ENCODE results near the gene PRPF38A.
A peak's percentile ranks its signal among the peaks of the same experiment; 100 is the strongest.
"Not testable (repeated sequence)": the region's sequence is repeated elsewhere in the genome, so short reads cannot be mapped to it uniquely, and the experiment has no call there.

Gene PRPF38A, protein sequence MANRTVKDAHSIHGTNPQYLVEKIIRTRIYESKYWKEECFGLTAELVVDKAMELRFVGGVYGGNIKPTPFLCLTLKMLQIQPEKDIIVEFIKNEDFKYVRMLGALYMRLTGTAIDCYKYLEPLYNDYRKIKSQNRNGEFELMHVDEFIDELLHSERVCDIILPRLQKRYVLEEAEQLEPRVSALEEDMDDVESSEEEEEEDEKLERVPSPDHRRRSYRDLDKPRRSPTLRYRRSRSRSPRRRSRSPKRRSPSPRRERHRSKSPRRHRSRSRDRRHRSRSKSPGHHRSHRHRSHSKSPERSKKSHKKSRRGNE

DNA sequence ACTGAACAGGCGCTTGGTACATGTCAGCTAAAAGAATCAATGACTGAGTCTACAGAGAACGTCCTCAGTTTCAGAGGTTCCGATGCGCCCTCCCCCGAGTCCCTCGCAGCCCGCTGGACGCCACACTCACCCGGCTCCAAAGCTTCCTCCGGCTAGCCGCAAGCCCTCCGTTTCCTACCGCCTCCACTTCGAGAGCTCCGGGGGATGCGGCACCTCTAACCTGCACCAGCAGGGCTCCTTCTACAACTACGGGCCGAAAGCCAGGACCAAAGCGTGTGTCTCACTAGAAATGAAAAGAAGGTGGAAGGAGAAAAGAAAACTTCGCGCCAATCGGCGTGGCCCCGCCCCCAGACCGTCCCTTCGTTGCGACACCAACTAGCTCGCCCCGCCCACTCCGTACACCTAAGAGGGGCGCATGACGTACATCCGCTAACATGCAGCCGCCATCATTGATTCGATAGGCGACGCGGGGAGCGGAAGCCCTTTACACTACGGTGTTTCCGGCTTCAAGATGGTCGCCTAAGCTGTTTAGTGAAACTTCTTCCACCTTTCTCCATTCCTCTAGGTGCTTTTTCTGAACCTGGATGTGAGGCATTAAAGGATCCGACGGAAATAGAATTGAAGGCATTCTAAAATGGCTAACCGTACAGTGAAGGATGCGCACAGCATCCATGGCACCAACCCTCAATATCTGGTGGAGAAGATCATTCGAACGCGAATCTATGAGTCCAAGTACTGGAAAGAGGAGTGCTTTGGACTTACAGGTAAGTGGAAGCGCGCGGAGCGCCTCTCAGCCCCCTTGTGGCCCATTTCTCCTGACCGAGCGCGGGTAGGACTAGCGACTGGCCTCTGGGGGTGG is at the start of gene PRPF38A, which contains the start of gene ORC1:
Gene PRPF38A, plus strand, starts transcription at position 487 of the 859 bp plus-strand sequence. Its CDS starts 148 bp downstream, at position 635.
Gene ORC1, minus strand, starts transcription at position 308 of the 859 bp plus-strand sequence. CDS start 2,200 bp downstream, outside the sequence.
- peak; percentile 96 for DNase-seq

GRCh38 chr1:52355436-52355835 is 49.0 kb upstream of the PRPF38A start:
- no peak for DNase-seq

GRCh38 chr1:52355847-52356505 is 48.4 kb upstream of the PRPF38A start:
- DNase-seq: no peak

GRCh38 chr1:52356818-52357355 is 47.5 kb upstream of the PRPF38A start:
- DNase-seq: no peak

DNA sequence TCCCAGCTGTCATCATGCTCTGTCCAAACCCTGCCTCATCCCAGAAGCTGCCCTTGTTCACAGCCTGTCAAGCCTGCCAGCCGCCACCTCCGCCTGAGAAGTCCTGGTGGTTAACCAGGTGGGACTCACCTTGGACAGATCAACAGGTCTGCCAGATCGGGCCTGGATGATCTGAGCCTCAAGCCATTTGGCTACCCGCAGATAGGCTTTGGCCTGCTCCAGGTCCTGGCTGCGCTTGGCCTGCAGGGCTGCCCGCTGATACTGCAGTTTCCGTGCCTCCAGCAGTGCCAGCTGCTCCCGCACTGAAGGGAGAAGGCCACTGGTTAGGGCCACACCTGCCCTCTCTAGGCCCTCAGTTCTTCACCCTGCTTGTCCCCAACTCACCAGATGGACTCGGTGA is 47.0 kb upstream of the PRPF38A start:
- DNase-seq: no peak

DNA sequence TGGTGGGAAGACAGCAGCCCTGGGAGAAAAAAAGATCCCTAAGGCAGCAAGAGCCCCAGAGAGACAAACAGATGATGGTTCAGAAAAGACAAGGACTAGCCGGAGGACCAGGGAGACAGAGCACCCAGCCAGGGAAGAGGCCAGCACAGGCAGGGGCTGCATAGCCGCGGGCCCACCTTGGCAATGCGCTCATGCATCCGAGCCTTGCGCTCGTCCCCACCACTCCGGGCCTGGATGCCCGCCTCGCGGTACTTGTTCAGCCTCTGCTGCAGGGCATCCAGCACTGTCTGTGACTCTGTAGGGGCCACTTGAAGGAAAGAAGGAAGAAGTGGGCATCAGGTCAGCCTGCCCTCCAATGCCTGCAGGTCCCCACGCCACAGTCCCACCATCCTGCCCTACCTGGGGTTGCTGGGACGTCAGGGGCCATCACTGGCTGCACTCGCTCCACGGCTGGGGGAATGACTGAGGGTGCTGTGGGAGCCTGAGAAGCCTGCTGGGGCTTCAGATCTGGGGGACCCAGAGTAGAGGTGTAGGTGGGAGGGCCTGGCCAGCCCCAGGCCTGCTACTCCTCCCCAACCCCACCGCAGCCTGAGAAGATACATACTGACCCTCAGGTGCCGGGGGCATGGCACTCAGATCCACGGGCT is 45.4 kb upstream of the PRPF38A start:
- no peak for DNase-seq

GRCh38 chr1:52359676-52360594 is 44.5 kb upstream of the PRPF38A start:
- DNase-seq: no peak

DNA sequence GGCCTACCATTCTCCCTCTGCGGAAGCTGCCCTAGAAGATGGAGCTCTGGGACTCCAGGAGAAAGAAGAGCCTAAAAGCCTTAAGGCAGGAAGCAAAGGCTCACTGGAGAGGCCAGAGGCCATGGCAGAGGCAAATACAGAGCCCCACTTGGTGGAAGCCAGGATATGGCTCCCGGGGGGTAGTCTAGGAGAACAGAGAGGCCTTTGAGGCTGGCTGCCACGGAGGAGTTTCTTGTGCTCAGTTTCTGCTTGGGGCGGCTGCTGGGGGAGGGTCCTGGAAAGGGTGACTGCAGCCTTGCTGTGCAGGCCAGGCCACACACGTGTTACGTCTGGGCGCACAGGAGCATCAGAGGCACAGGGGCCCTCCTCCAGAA is 43.8 kb upstream of the PRPF38A start:
- DNase-seq: no peak

DNA sequence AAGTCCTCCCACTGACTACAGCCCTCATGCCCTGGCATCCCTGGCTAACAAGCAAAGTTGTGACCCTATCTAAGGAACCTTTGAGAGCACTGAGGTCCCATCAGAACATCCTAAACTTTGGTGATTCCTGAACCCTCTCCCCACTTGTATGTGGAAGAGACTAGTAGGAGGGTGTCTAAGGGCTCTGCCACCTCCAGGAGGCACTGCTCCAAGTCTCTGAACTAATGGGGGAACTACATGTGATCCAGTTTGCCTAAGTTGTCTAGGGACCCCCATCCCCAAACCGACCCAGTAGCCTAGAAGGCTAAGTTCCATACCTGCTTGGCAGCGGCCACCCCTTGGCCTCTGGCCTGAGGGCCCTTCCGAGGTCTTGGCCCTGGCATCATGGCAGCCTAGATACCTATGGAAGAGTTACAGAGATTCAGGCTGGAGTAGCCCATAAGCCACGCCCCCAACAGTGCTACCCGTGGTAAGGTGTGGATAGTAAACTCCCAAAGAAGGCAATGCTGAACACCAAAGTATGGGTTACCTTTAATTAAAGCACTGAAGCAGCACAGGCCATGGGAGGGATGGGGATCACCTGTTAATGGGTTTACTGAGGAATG is 40.1 kb upstream of the PRPF38A start:
- no peak for DNase-seq

DNA sequence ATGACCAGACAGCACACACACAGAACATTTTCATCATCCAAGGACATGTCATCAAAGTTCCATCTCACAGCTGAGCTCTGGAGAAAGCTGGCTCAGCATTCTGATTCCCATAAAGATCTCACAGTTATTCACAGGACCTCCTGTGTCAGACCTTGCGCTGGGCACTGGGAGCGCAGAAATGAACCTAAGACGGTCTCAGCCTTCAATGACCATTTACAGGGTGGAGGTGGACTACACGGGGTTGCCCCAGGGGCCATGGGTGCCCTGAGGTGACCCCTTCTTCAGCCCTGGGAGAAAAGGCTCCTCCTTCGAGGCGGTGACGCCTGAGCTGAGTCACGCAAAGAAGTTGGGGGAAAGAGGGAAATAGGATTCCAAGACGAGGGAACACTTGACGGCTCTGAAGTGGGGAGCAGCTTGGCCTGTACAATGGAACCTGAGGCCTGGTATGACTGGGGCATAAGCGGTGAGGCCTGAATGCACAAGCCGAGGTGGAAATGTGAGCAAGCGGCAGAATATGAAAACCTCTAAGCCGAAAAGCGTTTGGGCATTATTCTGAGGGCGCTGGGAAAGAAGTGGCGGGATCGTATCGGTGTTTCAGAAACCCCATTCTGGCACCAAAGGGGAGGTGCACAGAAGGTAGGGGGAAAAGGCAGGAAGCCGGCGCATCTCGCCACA is 39.2 kb upstream of the PRPF38A start:
- DNase-seq: no peak

DNA sequence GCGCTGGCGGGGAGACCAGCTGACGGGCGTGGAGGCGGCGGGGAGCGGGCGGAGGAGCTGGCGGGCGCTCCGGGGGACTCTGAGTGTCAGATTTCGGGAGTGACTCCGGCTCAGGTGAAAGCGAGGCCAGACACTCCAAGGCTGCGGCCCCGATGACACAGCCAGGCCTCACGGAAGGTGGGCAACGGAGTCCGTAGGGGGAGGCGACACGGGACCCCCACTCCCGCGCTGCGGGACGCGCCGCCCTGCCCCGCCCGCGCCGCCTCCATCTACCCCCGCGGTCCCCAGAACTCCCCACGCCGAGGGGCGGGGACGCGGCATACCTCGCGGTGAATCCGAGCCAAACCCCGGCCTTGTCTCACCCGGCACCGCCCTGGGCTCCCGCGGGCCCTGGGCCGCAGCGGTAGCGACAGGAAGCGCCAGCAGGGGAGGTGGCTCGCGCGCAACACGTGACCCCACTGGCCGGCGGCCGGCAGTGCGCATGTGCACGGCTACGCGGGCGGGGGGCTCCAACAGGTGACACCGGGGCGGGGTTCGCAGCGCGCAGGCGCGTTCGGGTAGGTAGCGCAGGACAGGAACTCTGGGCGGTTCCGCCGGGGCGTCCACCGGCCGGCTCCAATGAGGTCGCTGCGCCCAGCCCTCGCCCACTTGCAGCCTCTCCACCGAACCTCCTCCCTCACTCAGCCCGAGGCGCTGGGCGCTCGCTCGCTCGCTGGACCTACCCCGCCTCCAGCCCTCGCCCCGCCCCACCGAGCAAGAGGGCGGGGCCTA is 38.5 kb upstream of the PRPF38A start, which contains the start of gene CC2D1B:
Gene CC2D1B, minus strand, starts transcription at position 460 of the 771 bp plus-strand sequence. CDS start 1,585 bp downstream, outside the sequence.
- peak; percentile 91 for DNase-seq

DNA sequence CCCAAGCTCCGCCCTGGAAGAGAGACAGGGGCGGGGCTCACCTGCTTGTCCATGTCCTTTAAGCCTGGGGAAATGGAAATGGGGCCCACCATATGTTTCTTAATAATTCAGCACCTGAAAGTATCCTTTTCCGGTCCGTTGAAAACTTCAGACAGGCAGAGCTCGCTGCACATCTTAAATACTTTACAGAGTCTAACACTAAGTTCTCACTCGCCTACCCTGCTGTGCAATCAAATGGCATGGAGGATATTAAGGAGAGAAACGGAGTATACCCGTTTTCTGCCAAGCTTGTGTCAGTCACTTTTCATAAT is 37.9 kb upstream of the PRPF38A start:
- DNase-seq: no peak

- DNase-seq: no peak
These were observed 37.1 kb upstream of the PRPF38A start for GRCh38 chr1:52367272-52367671.

DNA sequence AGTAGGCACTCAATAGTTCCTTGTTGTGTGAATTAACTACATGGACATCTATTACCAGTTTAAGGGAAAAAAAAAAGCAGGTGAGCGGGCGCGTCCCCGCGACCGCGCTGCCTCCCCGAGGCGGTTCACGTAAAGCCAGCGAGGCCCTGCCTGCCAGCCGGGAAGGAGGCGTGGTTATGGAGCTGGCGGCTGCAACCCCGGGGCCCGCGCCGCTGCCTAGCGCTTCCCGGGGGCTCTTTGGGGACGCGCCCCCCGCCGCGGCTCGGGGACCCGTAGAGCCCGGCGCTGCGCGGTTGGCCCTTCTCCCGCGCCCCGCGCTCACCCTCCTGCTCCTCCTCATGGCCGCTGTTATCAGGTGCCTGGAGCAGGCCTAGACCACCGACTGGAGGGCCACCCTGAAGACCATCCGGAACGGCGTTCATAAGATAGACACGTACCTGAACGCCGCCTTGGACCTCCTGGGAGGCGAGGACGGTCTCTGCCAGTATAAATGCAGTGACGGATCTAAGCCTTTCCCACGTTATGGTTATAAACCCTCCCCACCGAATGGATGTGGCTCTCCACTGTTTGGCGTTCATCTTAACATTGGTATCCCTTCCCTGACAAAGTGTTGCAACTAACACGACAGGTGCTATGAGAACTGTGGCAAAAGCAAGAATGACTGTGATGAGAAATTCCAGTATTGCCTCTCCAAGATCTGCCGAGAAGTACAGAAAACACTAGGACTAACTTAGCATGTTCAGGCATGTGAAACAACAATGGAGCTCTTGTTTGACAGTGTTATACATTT is 35.8 kb upstream of the PRPF38A start:
- peak; percentile 28 for DNase-seq

DNA sequence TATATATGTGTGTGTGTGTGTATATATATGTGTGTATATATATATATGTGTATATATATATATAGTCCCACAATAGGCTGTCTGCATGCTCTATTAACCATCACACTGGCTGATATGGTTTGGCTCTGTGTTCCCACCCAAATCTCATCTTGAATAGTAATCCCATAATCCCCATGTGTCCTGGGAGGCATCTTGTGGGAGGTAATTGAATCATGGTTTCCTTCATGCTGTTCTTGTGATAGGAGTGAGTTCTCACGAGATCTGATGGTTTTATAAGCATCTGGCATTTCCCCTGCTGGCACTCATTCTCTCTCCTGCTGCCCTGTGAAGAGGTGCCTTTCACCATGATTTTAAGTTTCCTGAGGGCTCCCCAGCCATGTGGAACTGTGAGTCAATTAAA is 34.6 kb upstream of the PRPF38A start:
- not testable (repeated sequence) for DNase-seq

DNA sequence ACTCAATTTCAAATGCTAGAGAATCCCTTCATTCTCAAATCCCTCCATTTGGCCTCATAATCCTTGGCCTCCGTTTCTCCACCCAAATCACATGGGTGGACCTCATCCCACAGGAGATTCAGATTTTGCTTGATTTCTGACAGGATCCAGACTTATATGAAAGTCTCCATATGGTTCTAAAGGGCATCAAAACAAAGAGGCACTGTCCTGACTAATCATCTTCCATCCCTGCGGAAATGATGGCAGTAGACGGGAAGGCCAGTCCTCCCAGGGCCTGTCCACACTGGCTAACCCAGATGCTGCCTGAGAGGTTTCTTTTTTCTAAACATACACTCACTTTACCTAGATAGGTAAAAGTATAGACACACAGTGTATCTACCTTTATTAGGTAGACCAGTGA is 19.0 kb upstream of the PRPF38A start:
- no peak for DNase-seq

DNA sequence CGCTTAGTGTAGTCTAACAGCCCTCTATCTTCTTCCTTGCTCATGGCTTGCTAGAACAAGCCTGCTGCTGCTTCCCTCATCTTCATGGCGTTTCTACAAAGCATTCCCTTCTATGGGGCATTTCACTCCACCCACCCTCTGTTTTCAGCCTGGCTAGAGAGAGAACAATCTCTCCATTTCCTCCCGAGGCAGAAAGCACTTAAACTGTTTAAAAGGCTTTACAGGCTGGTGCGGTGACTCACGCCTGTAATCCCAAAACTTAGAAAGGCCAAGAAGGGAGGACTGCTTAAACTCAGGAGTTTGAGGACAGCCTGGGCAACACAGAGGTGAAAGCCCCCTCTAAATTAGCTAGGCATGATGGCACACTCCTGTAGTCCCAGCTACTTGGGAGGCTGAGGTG is 17.9 kb upstream of the PRPF38A start:
- no peak for DNase-seq

DNA sequence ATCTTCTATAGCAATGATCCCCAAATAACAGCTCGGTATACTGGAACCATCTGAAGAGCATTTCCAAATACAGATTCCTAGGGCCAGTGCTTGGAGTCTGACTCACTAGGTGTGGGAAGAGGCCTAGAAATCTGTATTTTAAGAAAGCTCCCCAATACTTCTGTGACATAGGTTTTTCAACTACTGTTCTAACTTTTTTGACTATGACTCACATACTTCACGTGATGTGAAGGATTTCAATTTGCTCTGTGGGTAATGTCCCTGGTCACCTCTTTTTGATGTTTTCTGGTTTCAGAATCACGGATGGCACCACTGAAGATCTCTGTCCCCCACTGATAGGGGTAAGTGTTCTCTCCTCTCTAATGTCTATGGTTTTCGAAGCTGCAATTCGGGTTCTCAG is 11.2 kb upstream of the PRPF38A start:
- no peak for DNase-seq

GRCh38 chr1:52399629-52400028 is 4.8 kb upstream of the PRPF38A start:
- no peak for DNase-seq

Measured in midbrain (tissue), 1 donor.